ENCODE results near the gene VWA5B1.
"Not testable (repeated sequence)": the region's sequence is repeated elsewhere in the genome, so short reads cannot be mapped to it uniquely, and the experiment has no call there.

The VWA5B1 gene

GRCh38 chr1:20271498-20272400 lies 18.9 kb upstream of the VWA5B1 start:
- DNase-seq (ENCODE audit: low read depth) = no peak
- TF ChIP-seq CTCF (conservative IDR thresholded peaks at IDR 0.05; ENCODE audit: low read length) = no peak
- no peak overlapping the region for H3K4me3 ChIP-seq (ENCODE audit: low read length)

GRCh38 chr1:20273716-20274115 lies 17.0 kb upstream of the VWA5B1 start:
- DNase-seq (ENCODE audit: low read depth); H3K4me3 ChIP-seq (ENCODE audit: low read length): not testable (repeated sequence)

- DNase-seq (ENCODE audit: low read depth) = no peak
- TF ChIP-seq CTCF (conservative IDR thresholded peaks at IDR 0.05; ENCODE audit: low read length) = no peak
- H3K4me3 ChIP-seq (ENCODE audit: low read length) = no peak overlapping the region
Measured at GRCh38 chr1:20275319-20275925, 15.3 kb upstream of the VWA5B1 start.

- no peak for TF ChIP-seq CTCF (conservative IDR thresholded peaks at IDR 0.05; ENCODE audit: low read length)
- DNase-seq (ENCODE audit: low read depth) = no peak
- no peak overlapping the region for H3K4me3 ChIP-seq (ENCODE audit: low read length)
Measured at GRCh38 chr1:20276485-20277159, 14.1 kb upstream of the VWA5B1 start.

- TF ChIP-seq CTCF (conservative IDR thresholded peaks at IDR 0.05; ENCODE audit: low read length) = no peak
- DNase-seq (ENCODE audit: low read depth) = no peak
- no peak overlapping the region for H3K4me3 ChIP-seq (ENCODE audit: low read length)
Measured at GRCh38 chr1:20278692-20279130, 12.0 kb upstream of the VWA5B1 start.

GRCh38 chr1:20279509-20279908 lies 11.2 kb upstream of the VWA5B1 start:
- DNase-seq (ENCODE audit: low read depth) = peak; percentile 52
- TF ChIP-seq CTCF (conservative IDR thresholded peaks at IDR 0.05; ENCODE audit: low read length) = no peak
- no peak overlapping the region for H3K4me3 ChIP-seq (ENCODE audit: low read length)

GRCh38 chr1:20280341-20280740 lies 10.3 kb upstream of the VWA5B1 start:
- H3K4me3 ChIP-seq (ENCODE audit: low read length) = no peak overlapping the region
- no peak for TF ChIP-seq CTCF (conservative IDR thresholded peaks at IDR 0.05; ENCODE audit: low read length)
- DNase-seq (ENCODE audit: low read depth) = peak; percentile 12
